HL-60/S4 treated with phorbol 12-myristate 13-acetate at 8.2 ng/mL for 4 days and 3 days (cell line): ENCODE results near the gene SNRNP40.

Experiments used
- in situ Hi-C: fragments of 300-500 bp; cut with MboI; formaldehyde crosslinking; loops from 2 replicates; pipeline ENCODE4 v1.15.0; 2022; ENCODE audit warnings: low sequenced_read_pairs

The SNRNP40 gene

DNA sequence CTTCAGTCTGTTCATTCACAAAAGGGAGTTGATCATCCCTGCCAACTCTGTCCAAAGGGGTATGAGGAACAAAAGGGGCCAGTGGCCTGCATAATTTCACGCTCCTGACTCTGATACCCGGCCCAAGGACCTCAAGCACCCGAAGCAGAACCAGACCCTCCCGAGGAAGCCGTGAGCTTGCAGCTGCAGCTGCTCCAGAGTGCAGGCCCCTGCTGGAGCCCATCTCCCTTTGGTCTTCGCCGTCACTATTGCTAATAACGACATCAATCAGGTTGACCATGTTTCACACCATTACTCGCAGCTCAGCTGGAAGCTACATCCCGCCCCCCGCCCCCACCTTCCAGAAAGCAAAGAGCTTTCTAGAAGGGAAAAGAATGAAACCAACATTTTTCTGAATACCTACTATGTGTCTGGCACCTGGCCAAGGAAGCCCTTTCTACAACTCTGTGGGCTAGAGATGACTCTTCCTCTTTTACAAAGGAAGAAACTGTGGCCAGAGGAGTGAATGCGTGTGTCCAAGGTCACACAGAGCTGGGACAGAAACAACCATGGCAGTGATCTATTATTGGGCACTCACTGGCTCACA lies 62.4 kb downstream of the SNRNP40 start:
- in situ Hi-C loops = no loop called here

DNA sequence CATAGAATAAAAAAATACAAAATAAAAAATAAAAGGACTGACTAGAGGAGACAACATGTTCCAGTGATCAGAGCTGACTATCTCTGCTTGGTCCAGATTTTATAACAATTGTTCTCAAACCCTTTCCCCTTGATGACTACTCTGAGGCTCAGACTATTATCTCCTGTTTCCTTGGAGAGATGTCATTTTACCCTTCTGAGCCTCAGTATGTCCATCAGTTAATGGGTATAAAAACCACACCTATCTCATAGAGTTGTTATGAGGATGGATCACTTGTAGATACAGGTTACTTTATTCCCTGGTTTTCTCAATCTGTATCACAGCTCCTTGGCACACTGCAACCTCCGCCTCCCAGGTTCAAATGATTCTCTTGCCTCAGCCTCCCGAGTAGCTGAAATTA lies 63.9 kb downstream of the SNRNP40 start:
- in situ Hi-C loops = no loop called here

DNA sequence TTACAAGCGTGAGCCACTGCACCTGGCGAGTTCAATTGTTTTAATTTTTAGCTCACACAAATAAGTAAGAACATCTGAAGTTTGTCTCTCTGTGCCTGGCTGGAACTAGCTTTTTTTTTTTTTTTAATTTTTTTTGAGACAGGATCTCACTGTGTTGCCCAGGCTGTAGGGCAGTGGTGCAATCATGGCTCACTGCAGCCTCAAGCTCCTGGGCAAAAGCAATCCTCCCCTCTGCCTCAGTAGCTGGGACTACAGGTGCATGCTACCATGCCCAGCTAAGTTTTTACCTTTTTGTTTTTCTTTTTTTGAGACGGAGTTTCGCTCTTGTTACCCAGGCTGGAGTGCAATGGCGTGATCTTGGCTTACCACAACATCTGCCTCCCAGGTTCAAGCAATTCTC lies 64.8 kb downstream of the SNRNP40 start:
- in situ Hi-C loops = no loop called here

DNA sequence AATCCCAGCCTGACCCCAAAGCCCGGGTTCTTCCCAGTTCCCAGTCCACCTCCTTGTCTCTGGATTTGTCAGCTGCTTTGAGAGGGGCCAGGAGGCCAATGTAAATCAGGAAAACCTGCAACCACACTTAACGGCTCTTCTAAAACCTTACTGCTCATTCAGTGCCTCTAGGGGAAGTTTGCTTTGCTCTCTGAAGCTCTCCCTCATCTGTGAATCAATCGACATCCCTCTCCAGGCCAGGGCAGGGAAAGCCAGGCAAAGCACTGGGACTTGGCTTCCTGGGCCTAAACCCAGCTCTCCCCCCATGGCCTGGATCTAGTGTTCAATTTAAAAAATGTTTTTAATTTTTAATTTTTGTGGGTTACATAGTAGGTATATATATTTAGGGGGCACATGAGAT lies 66.2 kb downstream of the SNRNP40 start:
- in situ Hi-C loops = no loop called here

DNA sequence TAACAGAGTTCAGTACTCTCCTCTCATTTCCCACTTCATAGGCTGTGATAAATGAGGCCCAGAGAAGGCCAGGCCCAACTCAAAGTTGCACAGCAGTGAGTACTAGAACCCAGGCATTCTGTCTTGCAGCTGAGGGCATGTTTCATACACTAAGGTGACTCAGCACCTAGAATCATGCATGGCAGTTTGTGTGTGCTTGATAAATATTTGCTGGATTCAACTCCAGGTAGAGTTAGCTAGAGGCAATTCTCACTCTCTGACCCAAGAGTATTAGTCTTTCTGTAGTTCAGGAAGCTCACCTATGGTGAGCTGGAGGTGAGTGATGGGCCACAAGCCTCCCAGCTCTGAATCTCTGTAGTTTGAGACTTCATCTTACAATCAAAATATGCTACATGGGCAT lies 67.6 kb downstream of the SNRNP40 start:
- in situ Hi-C loops = no loop called here

DNA sequence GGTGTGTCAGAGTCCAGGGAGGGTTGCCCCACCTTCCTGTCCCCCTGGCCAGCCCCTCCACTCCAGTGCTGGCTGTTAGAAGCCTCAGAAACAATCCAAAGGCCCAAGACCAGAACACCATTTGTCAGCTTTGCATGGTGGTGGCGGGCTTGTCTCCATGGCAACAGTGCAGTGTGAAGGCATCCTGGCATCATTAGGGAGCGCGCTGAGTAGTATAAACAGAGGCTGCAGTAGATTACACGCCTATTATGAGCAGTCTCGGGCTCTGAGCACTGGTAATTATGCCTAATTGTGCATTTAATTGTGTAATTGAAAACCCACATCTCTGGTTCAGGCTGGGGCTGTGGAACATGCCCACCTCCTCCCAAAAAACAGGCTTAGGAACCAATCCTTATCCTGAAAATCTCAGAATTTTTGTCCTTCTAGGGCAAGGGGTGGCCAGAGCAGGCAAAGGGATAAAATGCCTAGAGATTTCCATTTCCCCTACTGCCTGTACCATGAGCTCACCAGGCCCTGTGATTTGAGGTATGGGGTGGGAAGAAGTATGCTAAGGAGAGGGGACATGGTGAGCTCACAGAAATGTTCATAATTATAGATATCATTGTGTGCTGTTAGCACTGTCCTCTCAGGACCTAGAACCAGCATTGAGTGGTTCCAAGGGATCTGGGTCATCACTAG lies 68.6 kb downstream of the SNRNP40 start:
- in situ Hi-C loops = no loop called here

DNA sequence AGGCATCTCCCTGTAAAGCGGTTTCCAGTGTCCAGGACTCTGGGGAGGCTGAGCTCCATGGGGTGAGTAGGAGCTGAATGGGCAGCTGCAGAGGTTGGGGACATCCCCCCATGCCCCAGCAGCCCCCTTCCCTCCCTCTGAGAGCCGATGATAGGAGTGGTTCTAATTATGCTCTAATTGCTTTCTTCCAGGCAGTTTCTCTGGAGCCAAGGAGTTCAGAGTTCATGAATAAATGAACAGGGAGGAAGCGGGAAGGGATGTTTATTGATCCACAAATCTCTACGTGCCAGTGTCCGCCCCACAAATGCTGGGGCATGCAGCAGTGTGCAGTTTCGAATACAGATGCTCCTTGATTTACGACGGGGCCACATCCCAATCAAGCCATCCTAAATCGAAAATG lies 72.5 kb downstream of the SNRNP40 start:
- in situ Hi-C loops = no loop called here

DNA sequence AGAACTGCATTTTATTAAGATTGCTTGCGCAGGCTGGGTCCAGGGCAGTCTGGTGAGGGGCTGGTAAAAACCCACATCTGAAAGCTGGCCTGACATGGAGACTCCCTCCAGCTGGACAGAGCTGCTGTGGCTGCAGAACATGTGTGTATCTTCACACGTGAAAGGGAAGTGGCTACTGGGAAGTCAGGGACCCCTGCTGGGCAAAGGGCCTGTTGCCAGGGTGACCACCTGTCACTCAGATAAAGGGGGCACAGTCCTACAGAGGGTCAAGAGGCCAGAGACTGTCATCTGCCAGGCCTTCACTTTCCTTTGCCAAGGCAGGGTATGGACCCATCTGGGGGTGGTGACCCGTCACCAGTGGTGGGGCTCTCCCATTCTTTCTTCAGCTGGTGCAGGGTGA lies 74.4 kb downstream of the SNRNP40 start:
- in situ Hi-C loops = no loop called here

DNA sequence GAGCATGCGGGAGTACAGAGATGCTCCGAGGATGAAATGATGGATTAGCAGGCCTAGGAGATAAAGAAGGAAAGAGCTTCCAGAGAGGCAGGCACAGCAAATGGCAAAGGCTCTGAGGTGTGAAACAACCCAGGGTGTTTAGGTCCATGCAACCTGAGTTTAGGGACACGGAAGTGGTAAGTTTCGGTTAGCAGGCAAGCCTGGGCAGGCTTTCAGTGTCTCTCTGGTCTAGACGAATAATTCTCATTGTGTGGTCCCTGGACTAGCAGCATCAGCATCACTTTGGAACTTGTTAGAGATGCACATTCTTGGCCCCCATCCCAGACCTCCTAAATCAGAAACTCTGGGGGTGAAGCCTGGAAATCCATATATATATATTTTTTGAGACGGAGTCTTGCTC lies 75.5 kb downstream of the SNRNP40 start:
- in situ Hi-C loops = no loop called here

DNA sequence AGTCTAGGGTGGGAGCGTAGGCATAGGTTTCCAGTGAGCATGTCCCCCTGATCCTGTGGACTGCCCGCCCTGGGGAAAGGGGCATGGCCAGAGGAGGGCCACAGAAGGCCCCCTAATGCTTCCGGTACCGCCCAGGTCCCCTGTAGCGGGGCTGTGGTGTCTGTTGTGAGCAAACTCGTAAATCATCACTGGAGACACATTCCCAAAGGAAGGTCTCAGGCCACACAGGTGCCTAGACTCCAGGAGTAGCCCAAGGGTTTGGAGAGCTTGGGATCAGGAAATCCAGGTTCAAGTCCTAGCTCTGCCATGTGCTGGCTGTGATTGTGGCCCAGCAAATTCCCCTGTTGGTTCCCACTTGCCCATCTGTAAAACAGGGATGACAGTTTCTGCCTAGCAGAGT lies 77.1 kb downstream of the SNRNP40 start:
- in situ Hi-C loops = no loop called here

DNA sequence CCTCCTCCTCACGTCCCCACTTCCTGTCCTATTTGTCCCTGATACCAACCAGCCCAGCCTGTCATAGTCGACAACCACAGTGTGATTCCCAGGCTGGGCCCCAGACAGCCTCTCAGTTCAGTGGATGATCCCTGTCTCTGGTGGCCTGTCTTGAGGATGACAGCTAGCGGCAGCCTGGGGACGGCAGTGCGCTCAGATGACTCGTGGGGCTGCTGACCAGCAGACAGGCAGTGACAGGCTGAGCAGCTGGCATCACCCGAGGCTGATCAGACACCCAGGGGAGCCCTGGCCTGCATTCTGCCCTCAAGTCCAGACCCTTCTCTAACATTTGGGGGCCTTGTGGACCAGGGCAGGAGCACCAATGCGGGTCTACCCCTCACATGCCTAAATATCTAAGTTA lies 77.9 kb downstream of the SNRNP40 start:
- in situ Hi-C loops = no loop called here

DNA sequence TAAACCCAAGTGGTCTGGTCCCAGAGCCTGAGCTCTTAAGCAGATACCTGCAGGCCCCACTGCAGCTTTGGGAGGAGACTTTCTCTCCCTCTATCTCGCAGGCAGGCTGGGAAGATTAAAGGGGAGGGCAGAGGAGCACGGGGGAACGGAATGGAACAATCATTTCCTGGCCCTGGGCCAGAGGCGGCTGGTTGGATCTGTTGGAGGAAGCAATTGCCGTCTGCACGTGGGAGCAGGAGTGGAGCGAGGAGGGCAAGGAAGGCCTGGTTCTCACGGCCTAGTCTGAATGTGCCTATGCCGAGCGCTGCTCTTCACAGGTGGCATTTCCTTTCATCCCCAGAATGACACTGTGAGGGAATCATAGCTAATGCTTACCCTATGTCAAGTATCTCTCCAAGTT lies 80.6 kb downstream of the SNRNP40 start:
- in situ Hi-C loops = no loop called here

DNA sequence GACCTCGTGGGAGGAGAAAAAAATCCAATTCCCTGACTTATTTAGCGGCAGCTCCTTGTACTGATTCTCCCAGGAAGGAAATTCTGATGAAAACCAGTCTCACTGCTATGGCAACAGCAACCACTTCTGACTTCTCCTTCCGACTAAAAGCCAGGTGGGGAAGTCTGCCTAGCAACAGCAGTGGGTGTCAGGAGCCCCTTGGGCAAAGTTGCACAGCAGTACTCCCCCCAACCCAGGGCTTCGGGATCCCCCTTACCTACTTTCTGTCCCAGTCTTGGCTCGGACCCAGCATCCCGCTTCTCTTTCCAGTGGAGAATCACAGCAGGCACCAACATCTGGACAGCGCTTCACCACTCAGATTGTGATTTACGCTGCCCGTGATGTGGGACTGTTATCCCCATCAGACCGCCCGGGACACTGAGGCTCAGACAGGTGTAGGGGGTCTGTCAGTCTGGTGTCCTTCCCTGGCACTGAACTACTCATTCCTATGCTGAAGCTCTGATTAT lies 81.5 kb downstream of the SNRNP40 start:
- in situ Hi-C loops = no loop called here

DNA sequence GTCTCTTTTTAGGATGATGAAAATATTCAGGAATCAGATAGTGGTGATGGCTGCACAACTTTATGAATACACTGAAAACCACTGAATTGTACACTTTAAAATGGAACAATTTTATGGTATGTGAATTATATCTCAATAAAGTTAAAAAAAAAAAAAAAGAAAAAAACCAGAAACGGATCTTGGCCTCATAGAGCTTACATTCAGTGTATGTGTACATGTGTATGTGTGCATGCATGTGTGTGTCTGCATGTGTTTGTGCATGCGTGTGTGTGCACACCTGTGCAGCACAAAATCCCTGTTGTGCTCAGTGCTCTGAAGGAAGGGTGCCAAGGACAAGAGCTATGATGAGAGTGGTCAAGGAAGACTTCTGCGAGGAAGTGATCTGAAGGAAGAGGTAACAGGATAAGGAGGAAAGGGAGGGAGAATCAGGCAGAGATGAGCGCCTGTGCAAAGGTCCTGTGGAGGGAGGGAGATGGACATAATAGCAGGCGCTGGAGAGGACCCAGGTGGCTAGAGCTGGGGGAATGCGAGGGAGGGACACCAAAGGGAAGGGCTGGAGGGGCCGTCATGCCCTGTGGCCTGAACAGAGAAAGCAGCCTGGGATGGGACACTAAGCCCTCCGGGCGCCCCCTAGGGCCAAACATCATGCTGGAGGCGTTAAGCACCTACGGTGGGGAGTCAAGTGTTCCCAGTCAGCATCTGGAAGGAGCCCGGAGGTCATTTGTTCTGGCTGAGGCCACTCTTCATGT lies 82.1 kb downstream of the SNRNP40 start:
- in situ Hi-C loops = no loop called here
